Mammary epithelial cell (primary cell): ENCODE data around the gene GTPBP6.

Source experiments
- EZH2 ChIP-seq: IDR thresholded peaks from 2 replicates; pipeline ENCODE4 v1.6.1; 2012; ENCODE audit warnings: low read length, inconsistent platforms, borderline replicate concordance
- TF ChIP-seq, protein P1 (sequence below), 2 donors: IDR thresholded peaks in 1 of 2; conservative IDR thresholded peaks in 1 of 2; 2 replicates each; pipeline ENCODE4 v1.5.1; 2011 to 2012; ENCODE audit warnings: inconsistent platforms in 2 of 2, low read length in 2 of 2, mild to moderate bottlenecking in 2 of 2, control low read depth in 1 of 2, low read depth in 1 of 2; ENCODE audit not compliant: insufficient read depth in 1 of 2; ENCODE audit errors: extremely low read depth in 1 of 2

- TF ChIP-seq, protein P1, sequence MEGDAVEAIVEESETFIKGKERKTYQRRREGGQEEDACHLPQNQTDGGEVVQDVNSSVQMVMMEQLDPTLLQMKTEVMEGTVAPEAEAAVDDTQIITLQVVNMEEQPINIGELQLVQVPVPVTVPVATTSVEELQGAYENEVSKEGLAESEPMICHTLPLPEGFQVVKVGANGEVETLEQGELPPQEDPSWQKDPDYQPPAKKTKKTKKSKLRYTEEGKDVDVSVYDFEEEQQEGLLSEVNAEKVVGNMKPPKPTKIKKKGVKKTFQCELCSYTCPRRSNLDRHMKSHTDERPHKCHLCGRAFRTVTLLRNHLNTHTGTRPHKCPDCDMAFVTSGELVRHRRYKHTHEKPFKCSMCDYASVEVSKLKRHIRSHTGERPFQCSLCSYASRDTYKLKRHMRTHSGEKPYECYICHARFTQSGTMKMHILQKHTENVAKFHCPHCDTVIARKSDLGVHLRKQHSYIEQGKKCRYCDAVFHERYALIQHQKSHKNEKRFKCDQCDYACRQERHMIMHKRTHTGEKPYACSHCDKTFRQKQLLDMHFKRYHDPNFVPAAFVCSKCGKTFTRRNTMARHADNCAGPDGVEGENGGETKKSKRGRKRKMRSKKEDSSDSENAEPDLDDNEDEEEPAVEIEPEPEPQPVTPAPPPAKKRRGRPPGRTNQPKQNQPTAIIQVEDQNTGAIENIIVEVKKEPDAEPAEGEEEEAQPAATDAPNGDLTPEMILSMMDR (conservative IDR thresholded peaks at IDR 0.05 in 1 of 2, IDR thresholded peaks at IDR 0.05 in 1 of 2; ENCODE audit: extremely low read depth in 1 of 2, insufficient read depth in 1 of 2, low read depth in 1 of 2, low read length in 2 of 2): no peak
- no peak for TF ChIP-seq EZH2
Observed at GRCh38 chrX:340121-340520, 21.5 kb upstream of the GTPBP6 start.
